Measurements from ENCODE around the gene DDO.

Gene DDO

DNA sequence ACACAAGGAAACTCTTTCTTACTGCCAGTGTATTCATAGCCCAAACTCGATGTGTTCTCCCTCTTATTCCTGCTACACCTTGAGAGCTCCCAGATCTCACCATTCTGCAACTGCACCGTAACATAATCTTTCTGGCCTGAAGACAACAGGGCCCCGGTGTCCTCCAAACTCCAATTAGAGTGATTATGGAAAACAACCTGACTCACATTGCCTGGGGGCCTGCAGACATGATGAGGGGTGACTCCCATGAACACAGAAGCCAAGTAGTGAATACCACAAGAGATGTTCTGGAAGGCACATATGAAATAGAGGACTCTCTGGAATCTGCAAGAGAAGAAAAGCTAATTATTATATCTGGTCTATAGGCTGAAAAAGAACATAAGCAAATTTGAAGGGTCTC, 41.3 kb upstream of the DDO start:
- no peak overlapping the region for H3K4me3 ChIP-seq (ENCODE audit: low read length)
- no peak for DNase-seq (ENCODE audit: low read depth)
- TF ChIP-seq, protein P1, sequence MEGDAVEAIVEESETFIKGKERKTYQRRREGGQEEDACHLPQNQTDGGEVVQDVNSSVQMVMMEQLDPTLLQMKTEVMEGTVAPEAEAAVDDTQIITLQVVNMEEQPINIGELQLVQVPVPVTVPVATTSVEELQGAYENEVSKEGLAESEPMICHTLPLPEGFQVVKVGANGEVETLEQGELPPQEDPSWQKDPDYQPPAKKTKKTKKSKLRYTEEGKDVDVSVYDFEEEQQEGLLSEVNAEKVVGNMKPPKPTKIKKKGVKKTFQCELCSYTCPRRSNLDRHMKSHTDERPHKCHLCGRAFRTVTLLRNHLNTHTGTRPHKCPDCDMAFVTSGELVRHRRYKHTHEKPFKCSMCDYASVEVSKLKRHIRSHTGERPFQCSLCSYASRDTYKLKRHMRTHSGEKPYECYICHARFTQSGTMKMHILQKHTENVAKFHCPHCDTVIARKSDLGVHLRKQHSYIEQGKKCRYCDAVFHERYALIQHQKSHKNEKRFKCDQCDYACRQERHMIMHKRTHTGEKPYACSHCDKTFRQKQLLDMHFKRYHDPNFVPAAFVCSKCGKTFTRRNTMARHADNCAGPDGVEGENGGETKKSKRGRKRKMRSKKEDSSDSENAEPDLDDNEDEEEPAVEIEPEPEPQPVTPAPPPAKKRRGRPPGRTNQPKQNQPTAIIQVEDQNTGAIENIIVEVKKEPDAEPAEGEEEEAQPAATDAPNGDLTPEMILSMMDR (conservative IDR thresholded peaks at IDR 0.05; ENCODE audit: low read length) = no peak

DNA sequence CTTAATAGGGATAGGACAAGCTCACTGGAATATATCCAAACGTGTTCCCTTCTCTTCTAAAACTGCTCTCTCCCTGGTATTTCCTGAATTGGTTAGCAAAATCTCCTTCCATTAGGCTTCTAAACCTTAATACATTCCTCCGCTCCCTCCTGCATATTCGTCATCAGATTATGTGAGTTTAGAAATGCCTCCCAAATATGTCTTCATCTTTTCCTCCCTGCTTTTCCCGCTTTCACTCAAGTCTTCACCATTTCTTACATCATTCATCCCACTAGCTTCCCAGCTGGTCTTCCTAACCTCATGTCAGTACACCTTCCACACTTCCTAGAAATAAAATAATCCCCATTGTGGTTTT, 34.1 kb upstream of the DDO start:
- TF ChIP-seq, protein P1 (conservative IDR thresholded peaks at IDR 0.05; ENCODE audit: low read length) = no peak
- DNase-seq (ENCODE audit: low read depth) = no peak

DNA sequence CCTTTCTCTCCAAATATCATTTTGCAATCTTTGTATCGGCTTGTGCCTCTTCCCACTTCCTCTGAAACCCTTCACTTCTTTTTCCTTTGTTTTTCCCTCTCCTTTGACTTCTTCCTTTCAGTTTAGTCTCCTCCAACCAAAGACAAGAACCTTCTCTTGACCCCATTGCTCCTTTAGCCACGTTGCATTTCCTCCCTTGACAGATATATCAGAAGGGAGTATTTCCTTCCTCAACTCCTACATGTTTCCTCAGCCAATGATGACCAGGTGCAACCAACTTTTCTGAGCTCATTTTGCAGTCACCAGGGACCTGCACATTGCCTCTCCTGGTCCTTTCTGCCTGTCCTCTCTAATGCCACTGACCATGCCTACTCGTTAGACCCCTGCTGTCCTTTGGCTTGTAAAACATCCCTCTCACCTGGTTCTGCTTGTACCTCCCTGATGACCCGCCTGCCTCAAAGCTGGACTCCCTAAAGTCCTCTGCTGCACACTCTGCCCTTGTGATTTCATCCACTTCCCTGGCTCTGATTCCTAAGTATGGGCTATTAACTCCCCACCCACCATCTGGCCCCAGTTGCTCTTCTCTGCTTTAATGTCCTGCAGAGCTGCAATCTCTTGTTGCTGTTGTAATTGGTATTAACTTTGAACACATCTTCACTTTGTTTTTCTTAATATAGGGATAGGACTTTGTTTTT, 33.6 kb upstream of the DDO start:
- no peak overlapping the region for H3K4me3 ChIP-seq (ENCODE audit: low read length)
- TF ChIP-seq, protein P1 (conservative IDR thresholded peaks at IDR 0.05; ENCODE audit: low read length) = no peak
- DNase-seq (ENCODE audit: low read depth) = no peak

More for the DNA sequence above, 34.1 kb upstream of the DDO start:
- no peak overlapping the region for H3K4me3 ChIP-seq (ENCODE audit: low read length)

DNA sequence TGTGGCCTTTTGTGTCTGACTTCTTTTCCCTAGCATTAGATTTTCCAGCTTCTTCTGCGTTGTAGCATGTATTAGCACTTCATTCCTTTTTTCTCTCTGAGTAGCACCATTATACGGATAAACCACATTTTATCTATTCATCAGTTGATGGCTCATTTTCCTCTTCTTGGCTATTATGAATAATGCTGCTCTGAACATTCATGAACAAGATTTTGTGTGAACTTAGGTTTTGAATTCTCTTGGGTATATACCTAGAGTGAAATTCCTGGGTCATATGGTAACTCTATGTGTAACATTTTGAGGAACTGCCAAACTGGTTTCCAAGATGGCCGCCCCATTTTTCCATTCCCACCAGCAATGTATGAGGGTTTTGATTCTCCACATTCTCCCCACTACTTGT, 32.4 kb upstream of the DDO start:
- TF ChIP-seq, protein P1 (conservative IDR thresholded peaks at IDR 0.05; ENCODE audit: low read length) = no peak
- H3K4me3 ChIP-seq (ENCODE audit: low read length) = no peak overlapping the region
- DNase-seq (ENCODE audit: low read depth) = no peak

DNA sequence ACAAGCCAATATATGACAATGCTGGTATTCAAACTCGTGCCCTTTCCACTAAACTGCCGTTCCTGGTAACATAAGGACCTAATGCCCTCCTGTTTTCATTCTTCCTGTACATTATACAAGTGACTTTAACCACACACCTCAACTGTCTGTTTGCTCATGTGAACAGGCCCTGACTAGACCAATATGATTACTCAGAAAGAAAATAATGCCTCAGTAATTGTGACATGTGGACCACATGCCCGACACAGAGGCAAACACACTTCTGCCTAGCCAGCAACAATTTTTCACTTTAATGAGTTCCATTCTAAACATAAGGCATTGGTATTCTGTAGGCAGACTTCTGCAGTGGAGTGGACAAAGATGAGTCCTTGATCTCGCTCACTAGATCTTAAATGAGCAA, 31.0 kb upstream of the DDO start:
- H3K4me3 ChIP-seq (ENCODE audit: low read length) = no peak overlapping the region
- TF ChIP-seq, protein P1 (conservative IDR thresholded peaks at IDR 0.05; ENCODE audit: low read length) = no peak
- no peak for DNase-seq (ENCODE audit: low read depth)

DNA sequence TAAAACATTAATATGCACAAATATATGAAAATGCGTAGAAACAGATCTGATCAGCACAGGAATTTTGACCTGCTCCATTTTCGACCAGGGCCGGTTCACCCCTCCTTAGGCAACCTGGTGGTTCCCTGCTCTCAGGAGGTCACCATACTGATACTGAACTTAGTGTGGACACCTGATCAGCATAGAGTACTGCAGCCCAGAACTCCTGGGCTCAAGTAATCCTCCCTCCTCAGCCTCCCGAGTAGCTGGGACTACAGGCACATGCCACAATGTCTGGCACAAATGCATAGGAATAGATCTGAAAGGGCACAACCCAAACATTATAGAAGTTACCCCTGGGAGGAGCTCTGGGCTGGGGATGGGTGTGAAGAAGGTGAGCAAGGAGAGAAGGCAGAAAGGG, 24.7 kb upstream of the DDO start:
- H3K4me3 ChIP-seq (ENCODE audit: low read length) = no peak overlapping the region
- TF ChIP-seq, protein P1 (conservative IDR thresholded peaks at IDR 0.05; ENCODE audit: low read length) = no peak
- DNase-seq (ENCODE audit: low read depth) = no peak

DNA sequence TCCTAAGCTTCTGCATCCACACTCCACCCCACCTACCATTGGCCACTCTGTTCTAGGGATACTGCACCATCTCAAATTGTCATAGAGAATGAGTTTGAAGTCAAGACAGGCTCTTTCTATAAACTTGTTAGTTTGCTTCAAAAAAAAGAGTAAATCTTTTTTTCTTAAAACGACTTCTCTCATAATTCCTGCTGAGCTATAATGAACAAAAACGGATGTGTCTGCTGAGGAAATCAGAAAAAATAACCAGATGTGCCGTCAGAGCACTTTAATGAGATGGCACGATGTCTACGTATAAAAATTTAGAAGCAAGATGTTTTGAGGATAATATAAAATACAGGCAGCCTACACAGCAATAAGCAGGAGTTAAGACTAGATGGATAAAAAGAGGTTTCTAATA, 24.0 kb upstream of the DDO start:
- no peak overlapping the region for H3K4me3 ChIP-seq (ENCODE audit: low read length)
- no peak for DNase-seq (ENCODE audit: low read depth)
- TF ChIP-seq, protein P1 (conservative IDR thresholded peaks at IDR 0.05; ENCODE audit: low read length) = no peak
